GM12873 (cell line): Measurements from ENCODE around the gene ADCY5.

Experiments
- TF ChIP-seq, protein P1 (sequence below): IDR thresholded peaks from 2 replicates; pipeline ENCODE4 v1.5.1; 2012; ENCODE audit warnings: low read depth, mild to moderate bottlenecking, moderate library complexity, low read length, control low read depth; ENCODE audit not compliant: insufficient read depth; ENCODE audit errors: missing control alignments

Gene ADCY5

DNA sequence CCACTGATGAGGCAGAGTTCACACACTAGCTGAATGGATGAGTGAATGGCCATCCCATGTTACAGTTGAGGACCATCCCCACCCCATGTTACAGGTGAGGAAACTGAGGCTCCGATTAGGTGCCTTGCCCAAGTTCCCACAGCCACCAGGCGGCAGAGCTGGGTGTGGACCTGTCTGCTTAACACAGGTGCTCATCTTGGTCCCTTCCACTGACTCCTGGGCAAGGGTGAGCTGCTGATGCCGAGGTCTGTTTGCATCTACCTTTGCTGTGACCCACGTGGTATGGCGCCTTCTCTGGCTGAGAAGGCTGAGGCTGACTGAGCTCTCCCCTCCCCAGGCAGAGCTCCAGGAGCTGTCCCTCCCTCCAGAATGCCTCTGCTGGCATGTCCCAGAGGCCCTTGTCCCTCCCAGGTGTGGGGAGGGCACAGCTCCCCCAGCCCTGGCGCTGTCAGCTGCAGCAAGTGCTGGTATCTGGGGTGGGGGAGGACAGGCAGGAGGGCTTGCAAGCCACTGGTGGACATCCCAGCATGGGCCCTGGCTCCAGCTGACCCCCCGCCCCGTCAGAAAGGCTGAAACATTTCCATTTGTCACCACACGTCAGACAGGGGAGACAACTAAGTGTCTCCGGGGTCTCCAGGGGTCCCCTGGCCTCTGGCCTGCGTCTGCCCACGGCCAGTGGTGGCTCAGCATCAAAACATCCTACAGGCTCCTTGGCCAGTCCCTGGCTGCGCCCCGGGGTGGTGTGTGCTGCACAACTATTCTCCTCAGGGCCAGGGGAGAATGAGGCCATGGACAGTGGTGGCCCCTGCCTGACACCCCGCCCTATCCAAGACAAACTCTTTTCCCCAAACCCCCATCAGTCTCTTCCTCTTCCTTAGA is 105.4 kb downstream of the ADCY5 start:
- TF ChIP-seq, protein P1, sequence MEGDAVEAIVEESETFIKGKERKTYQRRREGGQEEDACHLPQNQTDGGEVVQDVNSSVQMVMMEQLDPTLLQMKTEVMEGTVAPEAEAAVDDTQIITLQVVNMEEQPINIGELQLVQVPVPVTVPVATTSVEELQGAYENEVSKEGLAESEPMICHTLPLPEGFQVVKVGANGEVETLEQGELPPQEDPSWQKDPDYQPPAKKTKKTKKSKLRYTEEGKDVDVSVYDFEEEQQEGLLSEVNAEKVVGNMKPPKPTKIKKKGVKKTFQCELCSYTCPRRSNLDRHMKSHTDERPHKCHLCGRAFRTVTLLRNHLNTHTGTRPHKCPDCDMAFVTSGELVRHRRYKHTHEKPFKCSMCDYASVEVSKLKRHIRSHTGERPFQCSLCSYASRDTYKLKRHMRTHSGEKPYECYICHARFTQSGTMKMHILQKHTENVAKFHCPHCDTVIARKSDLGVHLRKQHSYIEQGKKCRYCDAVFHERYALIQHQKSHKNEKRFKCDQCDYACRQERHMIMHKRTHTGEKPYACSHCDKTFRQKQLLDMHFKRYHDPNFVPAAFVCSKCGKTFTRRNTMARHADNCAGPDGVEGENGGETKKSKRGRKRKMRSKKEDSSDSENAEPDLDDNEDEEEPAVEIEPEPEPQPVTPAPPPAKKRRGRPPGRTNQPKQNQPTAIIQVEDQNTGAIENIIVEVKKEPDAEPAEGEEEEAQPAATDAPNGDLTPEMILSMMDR: no peak

DNA sequence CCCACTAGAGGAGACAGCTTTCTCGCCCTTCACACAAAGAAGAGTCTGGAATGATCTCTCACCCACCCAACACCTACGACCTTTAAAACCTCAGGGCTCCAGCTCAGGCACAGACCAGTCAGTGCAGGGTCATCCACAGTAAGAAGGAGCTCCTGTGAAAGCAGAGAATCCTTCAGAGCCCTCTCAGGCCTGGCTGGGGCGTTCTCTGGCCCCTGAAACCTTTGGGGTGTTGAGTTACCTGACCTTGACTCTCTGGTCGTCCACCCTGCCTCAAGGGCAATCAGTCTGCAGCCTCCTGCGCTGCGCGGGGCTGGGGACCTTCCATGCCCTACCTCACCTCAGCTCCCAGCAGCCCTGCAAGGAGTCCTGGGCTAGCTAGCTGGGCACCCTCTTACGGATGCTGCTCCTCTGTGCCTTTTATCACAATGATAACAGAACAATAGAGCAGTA is 106.2 kb downstream of the ADCY5 start:
- TF ChIP-seq, protein P1: no peak

DNA sequence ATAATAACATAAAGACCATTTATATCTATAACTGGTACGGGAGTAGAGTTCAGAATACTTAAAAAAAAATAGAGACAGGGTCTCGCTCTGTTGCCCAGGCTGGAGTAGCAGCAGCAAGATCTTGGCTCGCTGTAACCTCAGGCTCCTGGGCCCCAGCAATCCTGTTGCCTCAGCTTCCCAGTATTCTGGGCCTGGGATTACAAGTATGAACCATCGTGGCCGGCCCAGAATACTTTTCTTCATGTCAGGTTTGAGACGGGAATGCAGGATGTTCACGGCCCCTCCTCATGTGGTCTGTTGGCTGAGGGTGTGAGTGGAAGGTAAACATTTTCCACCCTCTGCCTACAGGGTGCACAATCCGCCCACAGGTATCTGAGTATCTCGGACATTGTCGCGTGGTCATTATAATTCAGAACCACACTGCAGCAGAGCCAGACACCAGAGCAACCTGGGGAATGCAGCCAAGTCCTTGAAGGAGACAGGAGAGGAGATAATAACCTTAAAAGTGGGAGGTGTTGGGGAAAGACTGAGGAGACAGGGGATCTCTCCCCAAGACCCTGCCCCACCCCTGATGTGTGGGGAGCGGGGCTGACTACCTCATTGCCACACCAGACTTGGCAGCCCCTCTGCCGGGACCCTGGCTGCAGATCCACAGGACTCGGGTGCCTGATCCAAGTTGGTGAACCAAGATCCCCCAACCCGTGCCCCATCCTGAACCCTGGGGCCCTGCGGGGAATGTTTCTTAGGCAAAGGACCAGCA is 106.8 kb downstream of the ADCY5 start:
- TF ChIP-seq, protein P1: no peak

DNA sequence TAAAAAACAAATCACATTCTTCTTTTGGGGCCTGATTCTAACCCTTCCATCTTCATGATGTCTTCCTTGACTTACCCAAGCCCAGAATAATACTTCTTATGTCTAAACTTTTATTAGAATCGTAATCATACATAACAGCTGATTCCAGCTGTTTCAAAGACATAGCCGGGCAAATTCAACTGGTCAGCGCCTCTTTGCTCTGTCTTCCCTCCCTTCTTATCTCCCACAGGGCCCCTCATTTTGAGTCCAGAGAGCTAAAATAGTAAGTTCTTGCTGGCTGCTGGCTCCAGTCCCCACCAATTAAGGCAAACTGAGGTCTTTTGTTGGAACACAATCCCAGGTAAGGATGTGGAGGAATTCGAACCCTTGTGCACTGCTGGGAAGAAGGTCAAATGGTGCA is 108.6 kb downstream of the ADCY5 start:
- TF ChIP-seq, protein P1: no peak

DNA sequence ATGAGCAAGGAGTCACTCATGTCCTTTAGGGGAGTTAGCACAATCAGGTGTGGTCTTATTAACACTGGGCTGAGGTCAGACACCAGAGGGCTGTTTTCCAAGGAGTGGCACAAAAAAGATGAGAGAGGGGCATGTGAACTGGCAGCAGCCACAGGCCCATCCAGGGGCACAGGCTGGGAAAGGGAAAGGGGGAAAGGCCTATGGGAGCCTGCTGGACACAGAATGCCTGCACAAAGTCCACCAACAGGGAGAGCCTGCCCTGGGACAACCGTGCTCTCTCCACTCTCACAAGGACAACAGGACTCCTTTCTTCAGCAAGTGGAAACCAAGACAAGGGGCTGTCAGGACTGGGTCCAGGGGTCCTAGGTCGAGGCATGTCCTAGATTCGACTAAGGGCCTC is 109.6 kb downstream of the ADCY5 start:
- TF ChIP-seq, protein P1: no peak

DNA sequence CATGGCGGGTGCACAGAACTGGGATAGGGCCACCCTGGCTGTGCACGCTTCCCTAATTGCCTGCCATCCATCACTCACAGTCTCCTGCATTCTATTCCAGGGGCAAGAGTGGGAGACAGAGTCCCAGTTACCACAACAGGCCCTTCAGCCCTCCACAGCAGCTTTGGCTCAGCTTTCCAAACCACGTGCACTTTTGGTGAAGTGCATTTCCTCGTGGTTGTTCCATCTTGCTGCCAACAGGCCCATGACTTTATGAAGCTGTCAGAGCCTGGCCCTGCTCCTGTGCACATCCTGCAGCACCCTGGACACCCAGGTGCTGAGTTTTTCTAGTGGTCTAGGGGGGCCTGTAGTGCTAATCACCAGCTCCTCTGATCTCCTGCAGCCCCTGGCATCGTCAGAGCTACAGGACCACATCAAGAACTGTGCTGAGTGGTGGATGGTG is 110.2 kb downstream of the ADCY5 start:
- TF ChIP-seq, protein P1: no peak

DNA sequence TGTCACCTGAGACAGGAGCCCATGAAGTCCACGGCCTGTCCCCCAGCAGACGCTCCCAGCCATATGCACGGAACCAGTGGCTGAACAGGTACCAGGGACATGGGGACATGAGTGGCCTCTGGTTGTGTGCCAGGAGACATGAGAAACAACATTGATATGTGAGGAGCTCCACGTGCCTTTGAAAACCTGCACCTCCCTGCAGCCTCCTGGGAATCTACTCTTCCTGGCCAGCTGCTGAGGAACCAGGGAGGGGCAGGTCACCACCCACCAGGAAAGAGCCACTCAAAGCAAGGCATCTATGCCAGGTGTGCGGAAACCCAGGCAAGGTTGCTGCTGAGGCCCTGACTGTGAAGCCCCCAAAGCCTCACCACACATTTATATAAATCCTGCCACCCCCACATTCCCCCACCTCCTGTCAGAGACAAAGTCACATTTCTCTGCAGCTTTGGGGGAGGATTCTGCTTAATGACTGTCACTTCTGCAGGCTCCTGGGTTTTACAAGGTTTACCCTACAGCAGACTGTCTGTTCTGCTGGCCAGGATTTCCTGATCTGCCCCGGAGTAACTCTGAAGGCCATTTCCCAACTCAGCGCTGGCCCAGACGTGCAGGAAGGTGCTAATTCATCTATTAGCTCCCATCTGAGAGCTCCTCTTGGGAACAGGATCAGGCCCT is 110.8 kb downstream of the ADCY5 start:
- TF ChIP-seq, protein P1: no peak
